Caki2 (cell line): ENCODE results near the gene PORCN. TPM values are rescaled to one million over a fixed set of nuclear protein-coding genes. Genes with fewer than 3 reads are reported as not detected.
"Not testable (repeated sequence)": the region's sequence is repeated elsewhere in the genome, so short reads cannot be mapped to it uniquely, and the experiment has no call there.

ENCODE experiments used
- DNase-seq: peaks from one replicate; pipeline ENCODE4 v3.0.0-alpha.2; 2015; ENCODE audit warnings: low read depth
- in situ Hi-C: cut with HindIII; loops from 2 replicates; pipeline ENCODE4 v1.10.0; 2016; ENCODE audit warnings: low sequenced_read_pairs, low pct_unique_long_range_greater_than_20kb, mixed read lengths
- total RNA-seq: library from RNA; depleted of rRNA; stranded (reverse); fragments of >200 nt; shearing (Covaris generic); gene quantifications from 2 replicates; pipeline ENCODE4 v1.2.3, GENCODE V29; 2014; ENCODE audit warnings: low replicate concordance

The PORCN gene
- total RNA-seq, 1 experiment from 2014 or later: 149 TPM

DNA sequence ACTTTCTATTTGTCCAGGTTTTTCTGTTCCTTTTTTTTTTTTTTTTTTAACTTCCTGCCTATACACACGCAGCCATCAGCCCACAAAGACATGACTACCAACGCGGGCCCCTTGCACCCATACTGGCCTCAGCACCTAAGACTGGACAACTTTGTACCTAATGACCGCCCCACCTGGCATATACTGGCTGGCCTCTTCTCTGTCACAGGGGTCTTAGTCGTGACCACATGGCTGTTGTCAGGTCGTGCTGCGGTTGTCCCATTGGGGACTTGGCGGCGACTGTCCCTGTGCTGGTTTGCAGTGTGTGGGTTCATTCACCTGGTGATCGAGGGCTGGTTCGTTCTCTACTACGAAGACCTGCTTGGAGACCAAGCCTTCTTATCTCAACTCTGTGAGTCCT is 14.9 kb downstream of the PORCN start:
- in situ Hi-C loops: no loop called here

DNA sequence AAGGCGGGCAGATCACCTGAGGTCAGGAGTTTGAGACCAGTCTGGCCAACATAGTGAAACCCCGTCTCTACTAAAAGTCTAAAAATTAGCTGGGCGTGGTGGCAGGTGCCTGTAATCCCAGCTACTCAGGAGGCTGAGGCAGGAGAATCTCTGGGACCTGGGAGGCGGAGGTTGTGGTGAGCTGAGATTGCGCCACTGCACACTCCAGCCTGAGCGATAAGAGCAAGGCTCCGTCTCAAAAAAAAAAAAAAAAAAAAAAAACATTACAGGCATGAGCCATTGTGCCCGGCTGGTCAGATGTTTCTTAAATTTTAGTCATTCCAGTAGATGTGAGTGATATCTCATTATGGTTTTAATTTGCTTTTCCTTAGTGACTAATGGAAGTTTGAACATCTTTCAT is 17.1 kb downstream of the PORCN start:
- DNase-seq, in situ Hi-C loops: not testable (repeated sequence)

More for the DNA sequence above, 14.9 kb downstream of the PORCN start:
- DNase-seq: no peak

DNA sequence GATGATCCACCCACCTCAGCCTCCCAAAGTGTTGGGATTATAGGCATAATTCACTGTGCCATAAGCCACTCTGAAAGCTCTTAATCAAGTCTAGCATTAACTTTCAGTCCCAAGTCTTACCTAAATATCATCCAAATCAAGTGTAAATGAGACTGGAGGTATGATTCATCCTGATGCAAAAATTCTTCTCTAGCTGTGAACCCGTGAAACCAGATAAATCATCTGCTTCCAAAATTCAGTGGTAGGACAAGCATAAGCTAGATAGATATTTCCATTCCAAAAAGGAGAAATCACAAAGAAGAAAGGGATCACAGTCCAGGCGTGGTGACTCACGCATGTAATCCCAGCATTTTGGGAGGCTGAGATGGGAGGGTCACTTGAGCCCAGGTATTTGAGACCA is 21.9 kb downstream of the PORCN start:
- in situ Hi-C loops: no loop called here
- DNase-seq: no peak

DNA sequence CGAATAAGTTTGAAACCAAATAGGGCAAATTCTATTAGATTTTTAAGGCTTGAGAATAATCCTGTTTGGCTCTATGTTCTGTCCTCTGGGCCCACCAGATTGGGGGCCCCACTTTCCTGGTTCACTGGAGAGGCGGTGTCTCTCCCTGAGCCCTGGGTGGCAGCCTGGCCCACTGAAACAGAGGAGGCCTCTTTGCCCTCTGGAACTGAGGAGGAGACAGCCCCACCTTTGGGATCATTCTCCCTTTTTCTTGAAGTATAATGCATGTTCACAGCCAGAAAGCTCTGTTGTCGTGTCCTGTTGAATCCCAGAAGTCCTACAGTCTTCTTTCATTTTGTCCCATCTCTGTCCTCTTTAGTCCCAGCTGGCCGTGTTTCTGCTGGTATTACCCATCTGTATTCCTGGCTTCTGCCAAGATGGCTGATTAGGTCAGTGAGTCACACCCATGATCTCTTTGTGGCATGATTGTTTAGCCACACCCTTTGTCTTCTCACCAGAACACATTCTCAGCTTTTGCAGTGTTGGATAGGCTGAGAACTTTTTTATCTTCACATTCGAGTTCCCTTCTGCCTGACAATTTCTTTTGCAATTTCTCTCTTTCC is 22.7 kb downstream of the PORCN start:
- peak; percentile 47 for DNase-seq
- in situ Hi-C loops: no loop called here

DNA sequence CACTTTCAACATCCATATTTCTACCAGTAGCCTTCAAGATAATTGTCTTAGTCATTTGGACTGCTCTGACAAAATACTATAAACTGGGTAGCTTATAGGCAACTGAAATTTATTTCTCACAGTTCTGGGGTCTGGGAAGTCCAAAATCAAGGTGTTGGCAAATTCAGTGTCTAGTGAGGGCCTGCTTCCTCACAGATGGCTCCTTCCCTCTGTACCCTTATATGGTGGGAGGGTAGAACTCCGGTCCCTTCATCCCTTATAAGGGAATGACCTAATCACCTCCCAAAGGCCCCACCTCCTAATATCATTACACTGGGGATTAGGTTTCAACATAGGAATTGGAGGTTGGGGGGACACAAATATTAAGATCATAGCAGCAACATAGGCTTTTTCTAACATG is 23.4 kb downstream of the PORCN start:
- in situ Hi-C loops: no loop called here
- no peak for DNase-seq

DNA sequence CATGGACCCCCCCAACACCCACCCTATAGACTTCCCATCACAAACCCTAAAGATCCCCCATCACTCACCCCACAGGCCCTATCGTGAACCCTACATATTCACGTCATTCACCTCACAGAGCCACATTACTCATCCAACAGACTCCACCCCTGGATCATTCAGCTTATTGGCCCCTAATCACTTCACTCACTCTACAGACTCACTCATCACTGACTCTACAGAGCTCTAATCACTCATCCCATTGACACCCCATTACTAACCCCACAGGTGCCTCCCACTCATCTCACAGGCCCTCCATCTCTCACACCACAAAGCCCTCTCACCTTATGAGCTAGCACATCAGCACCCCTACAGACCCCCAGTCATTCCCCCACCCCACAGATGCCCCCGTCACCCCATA is 24.4 kb downstream of the PORCN start:
- in situ Hi-C loops: no loop called here
- DNase-seq: no peak

DNA sequence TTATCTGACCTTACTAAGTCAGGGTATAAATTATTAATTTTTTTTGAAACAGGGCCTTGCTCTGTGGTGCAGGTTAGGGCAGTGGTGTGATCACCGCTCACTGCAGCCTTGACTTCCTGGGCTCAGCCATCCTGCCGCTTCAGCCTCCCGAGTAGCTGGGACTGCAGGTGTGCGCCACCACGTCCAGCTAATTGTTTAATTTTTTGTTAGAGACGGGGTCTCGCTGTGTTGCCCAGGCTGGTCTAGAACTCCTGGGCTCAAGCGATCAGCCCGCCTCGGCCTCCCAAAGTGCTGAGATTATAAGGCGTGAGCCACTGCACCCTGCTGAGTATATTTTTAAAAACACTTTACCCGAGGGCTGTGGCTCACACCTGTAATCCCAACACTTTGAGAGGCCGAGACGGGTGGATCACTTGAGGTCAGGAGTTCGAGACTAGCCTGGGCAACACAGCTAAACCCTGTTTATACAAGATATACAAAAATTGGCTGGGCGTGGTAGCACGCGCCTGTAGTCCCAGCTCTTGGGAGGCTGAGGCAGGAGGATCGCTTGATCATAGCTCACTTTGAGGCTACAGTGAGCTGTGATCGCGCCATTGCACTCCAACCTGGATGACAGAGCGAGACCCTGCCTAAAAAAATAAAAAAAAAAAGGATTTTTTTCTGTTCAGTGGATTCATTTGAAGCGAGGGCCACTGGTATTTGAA is 30.0 kb downstream of the PORCN start:
- DNase-seq: no peak
- in situ Hi-C loops: no loop called here

DNA sequence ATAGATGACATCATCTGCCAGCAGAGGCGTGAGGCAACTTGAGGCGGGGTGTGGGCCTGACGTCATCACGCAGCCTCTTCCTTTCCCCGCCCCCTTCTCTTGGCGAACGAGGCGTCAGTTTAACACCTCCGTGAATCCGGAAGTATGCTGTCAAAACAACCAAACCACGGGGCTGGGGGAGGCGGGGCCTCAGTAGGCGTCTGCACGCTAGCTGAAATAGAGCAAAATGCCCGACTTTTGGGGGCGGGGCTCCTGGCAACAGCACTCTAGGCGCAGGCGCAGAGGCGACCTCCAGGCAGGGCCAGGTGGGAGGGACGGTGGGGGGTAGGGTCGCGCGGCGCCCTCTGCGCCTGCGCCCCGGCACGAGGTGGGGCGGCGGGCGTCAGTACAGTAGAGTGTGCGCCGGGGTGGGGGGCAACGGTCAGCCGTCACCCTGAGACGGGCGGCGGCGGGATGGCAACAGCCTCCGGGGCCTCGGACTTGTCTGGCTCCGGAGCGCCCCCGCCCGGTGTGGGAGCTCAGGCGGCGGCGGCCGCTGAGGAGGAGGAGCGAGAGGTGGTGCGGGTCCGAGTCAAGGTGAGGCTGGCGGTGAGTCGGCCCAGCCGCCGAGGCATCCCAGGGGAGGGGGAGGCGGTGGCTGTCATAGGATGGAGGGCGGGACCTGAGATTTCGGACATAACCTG is 30.7 kb downstream of the PORCN start, which contains the start of gene TBC1D25:
Gene TBC1D25 (plus strand): TSS at position 370 of the 683 bp plus-strand sequence. CDS start 84 bp downstream, at position 454.
- peak; percentile 96 for DNase-seq
- in situ Hi-C loops: no loop called here

DNA sequence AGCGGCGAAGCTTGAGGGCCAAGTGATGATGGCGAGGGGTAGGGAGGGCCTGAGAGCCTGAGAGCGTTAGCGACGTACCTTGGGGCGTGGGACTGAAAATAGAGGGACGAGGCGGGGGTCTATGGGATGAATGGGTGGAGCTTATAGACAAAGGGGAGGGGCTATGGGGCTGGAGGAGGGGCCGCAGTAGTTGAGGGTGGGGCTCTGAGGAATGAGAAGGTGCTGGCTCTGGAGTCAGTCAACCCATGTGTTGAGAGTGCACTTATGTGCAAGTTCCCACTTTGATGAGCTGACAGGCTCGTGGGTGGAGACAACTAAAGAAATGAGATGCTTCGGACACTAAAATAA is 31.2 kb downstream of the PORCN start:
- DNase-seq: no peak

DNA sequence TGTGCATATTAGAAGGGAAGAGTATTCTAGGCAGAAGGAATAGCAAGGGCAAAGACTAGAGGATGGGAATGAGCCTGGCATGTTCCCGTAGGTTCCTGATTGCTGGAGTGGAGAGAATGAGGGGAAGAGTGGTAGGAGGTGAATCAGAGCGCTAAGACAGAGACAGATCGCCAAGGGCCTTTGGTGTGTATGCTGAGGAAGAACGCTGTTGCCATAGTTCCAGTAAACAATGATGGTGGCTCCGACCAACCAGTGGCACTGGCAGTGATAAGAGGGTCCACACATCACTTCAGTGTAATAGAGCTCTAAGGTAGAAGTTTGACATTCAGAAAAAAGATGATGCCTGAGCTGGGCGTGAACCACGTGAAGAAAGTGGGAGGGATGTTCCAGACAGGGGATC is 31.7 kb downstream of the PORCN start:
- in situ Hi-C loops: no loop called here

More for the DNA sequence above, 31.2 kb downstream of the PORCN start:
- in situ Hi-C loops: no loop called here

DNA sequence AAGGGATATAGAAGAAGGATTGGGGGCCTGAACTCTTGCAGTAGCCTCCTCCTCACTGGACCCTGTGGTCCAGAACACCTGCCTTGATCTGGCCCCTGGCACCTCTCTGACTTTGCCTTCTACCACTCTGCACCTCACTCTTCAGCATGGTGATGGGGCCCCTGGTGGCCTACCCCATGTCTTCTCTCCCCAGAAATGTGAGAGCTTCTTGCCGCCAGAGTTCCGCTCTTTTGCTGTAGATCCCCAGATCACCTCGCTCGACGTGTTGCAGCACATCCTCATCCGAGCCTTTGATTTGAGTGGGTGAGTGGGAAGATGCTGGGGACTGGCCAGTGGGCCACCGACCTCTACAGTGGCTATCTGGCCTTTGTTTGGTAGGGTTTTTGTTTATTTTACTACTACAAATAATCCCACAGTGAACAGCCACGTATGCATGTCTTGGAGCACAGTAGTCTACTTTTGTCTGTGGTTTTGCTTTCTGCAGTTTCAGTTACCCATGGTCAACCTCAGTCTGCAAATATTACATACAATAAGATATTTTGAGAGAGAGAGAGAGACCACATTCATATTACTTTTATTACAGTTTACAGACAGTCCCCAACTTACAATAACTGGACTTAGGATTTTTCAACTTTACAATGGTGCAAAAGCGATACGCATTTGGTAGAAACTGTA is 32.5 kb downstream of the PORCN start:
- in situ Hi-C loops: no loop called here
- DNase-seq: no peak

More for the DNA sequence above, 31.7 kb downstream of the PORCN start:
- DNase-seq: peak; percentile 38

DNA sequence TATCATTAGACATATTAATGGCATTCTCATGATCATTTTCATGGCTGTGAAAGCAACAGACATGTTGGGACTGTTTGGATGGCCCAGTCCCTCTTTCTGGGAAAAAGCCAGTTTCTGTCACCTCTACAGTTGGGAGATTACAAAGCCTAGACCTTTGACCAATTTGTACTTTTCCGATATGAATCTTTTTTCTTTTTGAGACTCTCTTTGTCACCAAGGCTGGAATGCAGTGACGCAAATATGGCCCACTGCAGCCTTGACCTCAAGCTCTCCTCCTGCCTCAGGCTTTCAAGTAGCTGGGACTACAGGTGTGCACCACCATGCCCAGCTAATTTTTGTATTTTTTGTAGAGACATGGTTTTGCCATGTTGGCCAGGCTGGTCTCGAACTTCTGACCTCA is 40.1 kb downstream of the PORCN start:
- in situ Hi-C loops: no loop called here
- DNase-seq: no peak

DNA sequence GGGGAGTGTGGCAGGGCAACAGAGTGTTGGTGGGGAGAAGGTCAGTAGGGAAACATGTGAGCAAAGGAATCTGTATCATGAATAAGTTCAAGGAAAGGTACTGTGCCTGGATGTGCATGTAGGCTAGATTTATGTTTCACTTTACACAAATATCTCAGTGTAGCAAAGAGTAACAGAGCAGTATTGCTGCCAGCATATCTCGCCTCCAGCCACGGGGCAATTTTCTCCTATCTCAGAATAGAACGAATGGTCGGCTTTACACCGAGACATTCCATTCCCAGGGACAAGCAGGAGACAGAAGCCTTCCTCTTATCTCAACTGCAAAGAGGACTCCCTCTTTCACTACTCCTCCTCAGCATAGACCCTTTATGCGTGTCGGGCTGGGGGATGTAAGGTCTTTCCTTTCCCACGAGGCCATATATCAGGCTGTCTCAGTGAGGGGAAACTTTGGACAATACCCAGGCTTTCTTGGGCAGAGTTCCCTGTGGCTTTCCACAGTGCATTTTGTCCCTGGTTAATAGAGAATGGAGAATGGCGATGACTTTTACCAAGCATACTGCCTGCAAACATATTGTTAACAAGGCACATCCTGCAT is 47.0 kb downstream of the PORCN start:
- in situ Hi-C loops, DNase-seq: not testable (repeated sequence)

DNA sequence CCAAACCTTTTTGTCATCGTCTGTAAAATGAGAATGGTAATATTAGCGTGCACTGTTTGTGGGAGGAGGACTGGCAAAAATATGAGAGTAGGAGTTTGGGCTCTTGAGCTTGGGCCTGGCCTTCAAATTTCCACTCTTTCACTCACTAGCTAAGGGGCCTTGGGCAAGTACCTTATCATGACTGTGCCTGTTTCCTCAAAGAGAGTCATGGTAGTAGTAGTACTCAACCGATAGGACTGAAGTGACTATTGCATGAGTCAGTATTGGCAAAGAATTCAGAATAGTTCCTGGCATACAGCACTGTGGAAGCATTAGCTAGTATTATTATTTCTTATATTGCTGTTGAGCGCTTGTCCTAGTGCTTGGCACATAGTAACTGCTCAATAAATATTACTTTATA is 49.5 kb downstream of the PORCN start:
- DNase-seq: no peak
- in situ Hi-C loops: no loop called here

DNA sequence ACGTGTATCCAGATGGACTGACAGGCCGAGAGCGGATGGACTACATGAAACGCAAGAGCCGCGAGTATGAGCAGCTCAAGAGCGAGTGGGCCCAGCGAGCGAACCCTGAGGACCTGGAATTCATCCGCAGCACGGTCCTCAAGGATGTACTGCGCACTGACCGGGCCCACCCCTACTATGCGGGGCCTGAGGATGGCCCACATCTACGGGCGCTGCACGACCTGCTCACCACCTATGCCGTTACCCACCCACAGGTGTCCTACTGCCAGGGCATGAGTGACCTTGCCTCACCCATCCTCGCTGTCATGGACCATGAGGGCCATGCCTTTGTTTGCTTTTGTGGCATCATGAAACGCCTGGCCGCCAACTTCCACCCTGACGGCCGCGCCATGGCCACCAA is 50.8 kb downstream of the PORCN start:
- no peak for DNase-seq
- in situ Hi-C loops: no loop called here

DNA sequence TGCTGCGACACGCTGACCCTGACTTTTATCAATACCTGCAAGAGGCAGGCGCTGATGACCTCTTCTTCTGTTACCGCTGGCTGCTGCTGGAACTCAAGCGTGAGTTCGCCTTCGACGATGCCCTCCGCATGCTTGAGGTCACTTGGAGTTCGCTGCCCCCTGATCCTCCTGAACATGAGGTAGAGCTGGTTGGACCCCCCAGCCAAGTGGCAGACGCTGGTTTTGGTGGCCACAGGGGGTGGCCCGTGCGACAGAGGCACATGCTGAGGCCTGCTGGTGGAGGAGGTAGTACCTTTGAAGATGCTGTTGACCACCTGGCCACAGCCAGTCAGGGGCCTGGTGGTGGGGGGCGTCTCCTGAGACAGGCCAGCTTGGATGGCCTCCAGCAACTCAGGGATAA is 51.3 kb downstream of the PORCN start:
- no peak for DNase-seq
- in situ Hi-C loops: no loop called here

DNA sequence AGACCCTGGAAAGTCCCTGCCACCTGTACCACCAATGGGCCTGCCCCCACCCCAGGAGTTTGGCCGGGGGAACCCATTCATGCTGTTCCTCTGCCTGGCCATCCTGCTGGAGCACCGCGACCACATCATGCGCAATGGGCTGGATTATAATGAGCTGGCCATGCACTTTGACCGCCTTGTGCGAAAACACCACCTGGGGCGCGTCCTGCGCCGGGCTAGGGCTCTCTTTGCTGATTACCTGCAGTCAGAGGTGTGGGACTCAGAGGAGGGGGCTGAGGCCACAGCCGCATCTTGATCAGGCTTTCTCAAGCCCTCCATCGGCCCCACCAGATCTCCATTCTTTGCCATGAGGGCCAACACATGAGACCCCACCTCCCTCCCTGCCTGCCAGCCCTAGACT is 51.9 kb downstream of the PORCN start:
- in situ Hi-C loops: no loop called here
- DNase-seq: no peak

DNA sequence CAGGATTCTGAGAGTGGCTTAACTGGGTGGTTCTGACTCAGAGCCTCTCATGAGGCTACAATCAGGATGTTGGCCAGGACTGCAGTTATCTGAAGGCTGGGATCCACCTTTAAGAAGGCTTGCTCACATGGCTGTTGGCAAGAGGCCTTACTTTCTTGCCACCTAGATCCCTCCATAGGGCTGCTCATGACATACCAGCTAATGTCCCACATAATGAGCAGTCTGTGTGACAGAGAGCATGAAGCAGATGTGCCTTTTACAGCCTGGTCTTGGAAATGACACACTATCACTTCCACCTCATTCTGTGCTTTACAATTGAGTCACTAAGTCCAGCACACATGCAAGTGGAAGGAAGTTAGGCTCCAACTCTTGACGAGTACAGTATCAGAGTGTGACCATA is 61.2 kb downstream of the PORCN start:
- in situ Hi-C loops: no loop called here

More for the DNA sequence above, 61.2 kb downstream of the PORCN start:
- DNase-seq: no peak
